GM18519 (cell line): Measurements from ENCODE around the gene PTPRU.
"Not testable (repeated sequence)": the region's sequence is repeated elsewhere in the genome, so short reads cannot be mapped to it uniquely, and the experiment has no call there.

Source experiments
- ATAC-seq: cut with Tn5 transposase; IDR thresholded peaks from one replicate; pipeline ENCODE4 v1.9.1; 2021; ENCODE audit warnings: mild to moderate bottlenecking, moderate library complexity; ENCODE audit not compliant: unreplicated experiment, low FRiP score

Gene PTPRU

GRCh38 chr1:29221296-29221695 is 15.0 kb upstream of the PTPRU start:
- no peak for ATAC-seq

- ATAC-seq, result not testable (repeated sequence)
These were observed 14.1 kb upstream of the PTPRU start for GRCh38 chr1:29222260-29222659.

- ATAC-seq, result no peak
These were observed 13.6 kb upstream of the PTPRU start for GRCh38 chr1:29222686-29223085.

GRCh38 chr1:29223521-29223920 is 12.8 kb upstream of the PTPRU start:
- no peak for ATAC-seq

GRCh38 chr1:29224356-29224837 is 11.9 kb upstream of the PTPRU start:
- no peak for ATAC-seq

- ATAC-seq, result no peak
These were observed 11.0 kb upstream of the PTPRU start for GRCh38 chr1:29225361-29225760.

GRCh38 chr1:29227511-29227910 is 8.8 kb upstream of the PTPRU start:
- ATAC-seq, result no peak

- ATAC-seq, result no peak
These were observed 6.1 kb upstream of the PTPRU start for GRCh38 chr1:29230204-29230552.

- peak; percentile 67 for ATAC-seq
These were observed 5.6 kb upstream of the PTPRU start, which contains the start of gene MECR for GRCh38 chr1:29230553-29231378. Gene MECR (minus strand): TSS chr1:29230934. CDS start chr1:29230906, 28 bp downstream.

- no peak for ATAC-seq
These were observed 3.9 kb upstream of the PTPRU start for GRCh38 chr1:29232387-29232786.

- no peak for ATAC-seq
These were observed 2.6 kb upstream of the PTPRU start for GRCh38 chr1:29233693-29234092.

- no peak for ATAC-seq
These were observed 1.9 kb upstream of the PTPRU start for GRCh38 chr1:29234471-29234870.

GRCh38 chr1:29234881-29235280 is 1.4 kb upstream of the PTPRU start:
- ATAC-seq, result not testable (repeated sequence)

- ATAC-seq, result no peak
These were observed 398 bp downstream of the PTPRU start for GRCh38 chr1:29236712-29237128.

- no peak for ATAC-seq
These were observed 953 bp downstream of the PTPRU start for GRCh38 chr1:29237129-29237821.

- ATAC-seq, result no peak
These were observed 1.7 kb downstream of the PTPRU start for GRCh38 chr1:29237852-29238619.

GRCh38 chr1:29238620-29239002 is 2.3 kb downstream of the PTPRU start:
- no peak for ATAC-seq

- no peak for ATAC-seq
These were observed 2.8 kb downstream of the PTPRU start for GRCh38 chr1:29239142-29239541.

GRCh38 chr1:29240400-29240837 is 4.1 kb downstream of the PTPRU start:
- no peak for ATAC-seq

GRCh38 chr1:29240986-29241385 is 4.7 kb downstream of the PTPRU start:
- ATAC-seq, result no peak
